Left ventricle myocardium superior (tissue), 1 donor: ENCODE results near the gene AEBP2. TPM values are rescaled to one million over a fixed set of nuclear protein-coding genes. Genes with fewer than 3 reads are reported as not detected.
A peak's percentile ranks its signal among the peaks of the same experiment; 100 is the strongest.
"Not testable (repeated sequence)": the region's sequence is repeated elsewhere in the genome, so short reads cannot be mapped to it uniquely, and the experiment has no call there.

Experiments
- ATAC-seq: fragments of 200-7000 bp; cut with Tn5 transposase; one replicate; pipeline ENCODE4 v1.9.1; 2020; ENCODE audit warnings: mild to moderate bottlenecking, moderate library complexity
- DNase-seq: peaks from one replicate; pipeline ENCODE4 v3.0.0-alpha.2; 2020
- intact Hi-C: fragments of 100-400 bp; cut with micrococcal nuclease; formaldehyde crosslinking; loops from one replicate; pipeline ENCODE4 v1.11.0; 2022
- total RNA-seq: library from RNA; stranded (reverse); fragmentation: NEBNext Ultra II Directional; extraction: Animal tissue kit (Norgen Biotek cat#: 25700); gene quantifications from one replicate; pipeline ENCODE4 v1.2.1, GENCODE V29; 2021
- donor health status: DM: no; HTN: yes; CAD: no; lungs with severe emphysema.

The AEBP2 gene
- total RNA-seq, 1 donor from 2014 or later: 28.5 TPM

DNA sequence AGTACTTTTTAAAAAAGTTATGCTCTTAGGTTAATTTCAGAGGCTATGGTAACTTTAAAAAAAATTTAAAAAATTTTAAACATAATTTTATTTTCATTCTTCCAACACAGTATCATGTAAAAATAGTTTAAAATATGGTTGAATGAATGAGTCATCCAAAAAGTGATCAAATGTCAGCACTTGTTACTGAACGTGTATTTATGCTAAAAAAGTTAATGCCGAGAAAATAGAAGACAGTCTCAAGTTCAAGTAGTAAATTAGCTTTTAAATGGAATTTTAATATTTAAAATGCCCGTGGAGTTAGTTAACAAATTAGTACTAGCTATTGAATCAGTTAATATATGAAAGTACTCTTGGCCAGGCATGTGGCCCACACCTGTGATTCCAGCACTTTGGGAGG is 4.8 kb downstream of the AEBP2 start:
- intact Hi-C loops: no loop called here
- DNase-seq (no peak), ATAC-seq (no peak)

GRCh38 chr12:19447386-19447785 is 8.1 kb downstream of the AEBP2 start:
- ATAC-seq: no peak
- intact Hi-C loops: no loop called here
- no peak for DNase-seq

DNA sequence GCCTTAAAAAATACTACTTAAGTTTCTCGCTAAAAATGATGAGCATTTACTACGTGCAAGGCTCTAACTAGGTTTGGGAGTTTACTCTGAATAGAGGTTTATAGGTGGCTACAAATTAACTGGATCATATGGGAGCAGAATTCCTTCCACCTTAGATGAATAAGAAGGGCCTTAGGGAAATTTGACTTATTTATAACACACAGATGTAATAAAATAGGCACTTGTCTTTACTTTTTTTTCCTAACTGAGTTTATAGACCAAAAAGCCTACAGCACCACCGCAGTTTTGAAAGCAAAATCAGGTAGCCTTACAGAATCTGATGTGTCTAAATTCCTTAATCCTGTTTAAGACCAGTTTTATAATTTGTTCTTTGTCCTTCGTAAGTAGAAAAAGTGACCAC is 10.5 kb downstream of the AEBP2 start:
- ATAC-seq: no peak
- intact Hi-C loops: no loop called here
- DNase-seq: no peak

DNA sequence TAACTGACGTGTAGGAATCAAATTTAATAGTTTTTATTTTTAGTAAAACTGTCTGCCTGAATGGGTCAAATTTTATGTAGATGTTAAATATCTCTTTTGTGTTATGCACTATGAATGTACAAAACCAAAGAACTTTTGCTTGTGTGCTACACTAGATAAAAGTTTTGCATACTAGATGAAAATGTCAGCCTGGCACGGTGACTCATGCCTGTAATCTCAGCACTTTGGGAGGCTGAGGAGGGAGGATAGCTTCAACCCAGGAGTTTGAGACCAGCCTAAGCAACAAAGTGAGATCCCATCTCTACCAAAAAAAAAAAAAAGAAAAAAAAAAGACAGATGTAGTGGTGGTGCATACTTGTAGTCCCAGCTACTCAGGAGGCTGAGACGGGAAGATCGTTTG is 11.1 kb downstream of the AEBP2 start:
- intact Hi-C loops: no loop called here
- DNase-seq: no peak
- no peak for ATAC-seq

DNA sequence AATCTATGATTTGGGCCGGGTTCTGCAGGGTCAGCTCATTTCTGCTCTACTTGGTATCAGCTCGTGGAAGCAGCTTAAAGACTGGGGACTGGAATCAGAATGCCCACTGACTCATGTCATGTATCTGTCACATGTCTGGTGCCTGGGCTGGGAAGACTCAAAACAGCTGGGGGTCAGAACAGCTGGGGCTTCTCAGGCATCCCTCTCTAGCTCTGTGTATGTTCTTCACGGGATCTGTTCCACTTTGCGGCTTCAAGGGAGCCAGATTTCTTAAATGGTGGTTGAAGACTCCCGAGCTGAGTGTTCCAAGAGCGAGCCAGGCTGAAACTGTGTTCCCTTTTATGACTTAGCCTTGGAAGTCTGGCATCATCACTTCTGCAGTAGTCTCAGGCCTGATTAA is 11.9 kb downstream of the AEBP2 start:
- ATAC-seq (peak; percentile 56), DNase-seq (no peak)
- intact Hi-C loops: no loop called here

GRCh38 chr12:19453961-19454360 is 14.7 kb downstream of the AEBP2 start:
- no peak for DNase-seq
- no peak for ATAC-seq
- intact Hi-C loops: no loop called here

GRCh38 chr12:19454837-19455236 is 15.5 kb downstream of the AEBP2 start:
- no peak for ATAC-seq
- no peak for DNase-seq
- intact Hi-C loops: no loop called here

- ATAC-seq (peak; percentile 86), DNase-seq (peak; percentile 71)
- intact Hi-C loops: no loop called here
Measured at GRCh38 chr12:19456176-19456575, 16.9 kb downstream of the AEBP2 start.

- DNase-seq (no peak), ATAC-seq (no peak)
- intact Hi-C loops: no loop called here
Measured at GRCh38 chr12:19457561-19457960, 18.3 kb downstream of the AEBP2 start.

DNA sequence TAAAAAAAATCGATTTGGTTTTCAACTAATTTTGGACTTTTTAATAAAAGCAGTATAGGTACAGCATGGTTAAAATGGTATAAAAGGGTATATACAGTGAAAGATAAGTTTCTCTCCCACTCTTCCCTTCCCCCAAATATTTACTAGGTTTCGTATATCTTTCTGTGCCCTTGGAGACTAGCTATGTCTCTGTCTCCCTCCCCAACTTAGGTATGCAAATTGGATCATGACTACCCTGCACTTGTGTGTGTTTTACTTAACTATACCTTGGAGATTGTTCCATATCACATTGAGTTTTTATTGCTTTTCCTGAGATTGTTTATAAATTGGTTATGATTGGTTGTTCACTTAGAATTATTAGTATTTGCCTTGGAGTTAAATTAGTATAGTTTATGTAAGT is 19.4 kb downstream of the AEBP2 start:
- no peak for DNase-seq
- intact Hi-C loops: no loop called here
- no peak for ATAC-seq

DNA sequence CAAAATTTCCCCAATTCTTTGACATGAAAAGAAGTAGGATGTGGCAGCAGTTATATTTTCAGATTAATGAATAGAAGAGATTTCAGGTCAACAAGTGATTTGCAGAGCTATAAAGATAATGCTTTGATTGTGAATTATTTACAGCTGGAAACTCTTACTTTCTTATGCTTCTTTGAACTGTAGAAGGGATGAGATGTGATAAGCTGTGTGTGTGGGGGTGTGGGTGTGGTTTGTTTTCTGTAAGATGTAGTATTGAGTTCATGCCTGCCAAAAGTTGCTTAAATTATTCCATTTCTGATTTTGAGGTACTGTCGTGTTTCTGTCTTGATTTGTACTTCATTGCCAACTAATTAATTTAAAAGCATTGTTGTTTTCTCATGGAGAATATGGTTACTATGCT is 22.7 kb downstream of the AEBP2 start:
- no peak for ATAC-seq
- no peak for DNase-seq
- intact Hi-C loops: no loop called here

- ATAC-seq (no peak), DNase-seq (no peak)
- intact Hi-C loops: no loop called here
Measured at GRCh38 chr12:19462406-19462805, 23.1 kb downstream of the AEBP2 start.

DNA sequence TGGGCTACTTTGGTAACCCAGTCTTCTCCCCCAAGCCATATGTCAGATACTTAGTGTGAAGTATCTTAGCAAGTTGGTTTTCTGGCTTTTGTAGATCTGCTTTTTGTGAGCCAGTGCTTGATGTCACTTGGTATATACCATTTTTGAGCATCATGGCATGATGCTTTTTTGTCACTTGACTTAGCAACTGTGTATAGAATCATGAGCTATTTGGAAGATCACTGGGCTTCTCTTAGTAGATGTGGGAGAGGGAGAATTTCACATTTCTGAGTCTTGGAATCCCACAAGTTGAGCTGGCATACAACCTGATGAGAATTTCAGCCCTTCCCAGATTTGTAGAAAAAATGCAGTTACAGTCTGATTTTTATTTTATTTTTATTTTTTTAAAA is 24.9 kb downstream of the AEBP2 start:
- ATAC-seq (no peak), DNase-seq (no peak)
- intact Hi-C loops: no loop called here

- DNase-seq: no peak
- intact Hi-C loops: no loop called here
- ATAC-seq: no peak
Measured at GRCh38 chr12:19465711-19466110, 26.4 kb downstream of the AEBP2 start.

GRCh38 chr12:19474147-19474546 is 34.9 kb downstream of the AEBP2 start:
- intact Hi-C loops: no loop called here
- DNase-seq: no peak
- ATAC-seq: no peak

- ATAC-seq, intact Hi-C loops: not testable (repeated sequence)
Measured at GRCh38 chr12:19475884-19476505, 36.7 kb downstream of the AEBP2 start.

DNA sequence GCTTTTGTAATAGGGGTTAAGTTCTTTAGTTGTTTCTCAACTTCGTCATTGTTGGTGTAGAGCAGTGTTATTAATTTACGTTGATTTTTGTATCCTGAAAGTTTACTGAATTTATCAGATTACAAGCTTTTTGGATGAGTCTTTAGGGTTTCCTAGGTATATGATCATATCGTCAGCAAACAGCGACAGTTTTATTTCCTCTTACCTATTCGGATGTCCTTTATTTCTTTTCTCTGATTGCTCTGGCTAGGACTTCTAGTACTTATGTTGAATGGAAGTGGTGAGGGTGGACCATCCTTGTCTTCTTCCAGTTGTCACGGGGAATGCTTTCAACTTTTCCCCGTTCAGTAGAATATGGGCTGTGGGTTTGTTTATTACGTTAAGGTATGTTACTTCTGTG is 37.8 kb downstream of the AEBP2 start:
- ATAC-seq (no peak), DNase-seq (no peak)
- intact Hi-C loops: no loop called here

More at GRCh38 chr12:19475884-19476505, 36.7 kb downstream of the AEBP2 start:
- not testable (repeated sequence) for DNase-seq

- intact Hi-C loops: no loop called here
- DNase-seq (no peak), ATAC-seq (no peak)
Measured at GRCh38 chr12:19480459-19480858, 41.2 kb downstream of the AEBP2 start.

DNA sequence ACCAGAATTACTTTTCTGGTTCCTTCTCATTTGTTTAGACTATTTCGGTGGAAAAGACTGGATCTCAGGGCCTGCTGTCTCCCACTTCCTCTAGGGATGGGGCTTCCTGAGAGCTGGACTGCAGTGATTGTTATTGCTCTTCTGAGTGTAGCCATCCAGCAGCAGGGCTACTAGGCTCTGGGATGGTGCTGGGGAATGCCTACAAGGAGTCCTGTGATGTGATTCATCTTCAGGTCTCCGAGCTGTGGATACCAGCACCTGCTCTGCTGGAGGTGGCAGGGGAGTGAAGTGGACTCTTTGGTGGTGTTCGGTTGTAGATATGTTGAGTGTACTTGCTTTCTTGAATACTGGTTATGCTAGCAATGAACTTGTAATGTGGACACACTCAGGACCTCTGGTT is 42.7 kb downstream of the AEBP2 start:
- intact Hi-C loops: no loop called here
- no peak for DNase-seq
- no peak for ATAC-seq

DNA sequence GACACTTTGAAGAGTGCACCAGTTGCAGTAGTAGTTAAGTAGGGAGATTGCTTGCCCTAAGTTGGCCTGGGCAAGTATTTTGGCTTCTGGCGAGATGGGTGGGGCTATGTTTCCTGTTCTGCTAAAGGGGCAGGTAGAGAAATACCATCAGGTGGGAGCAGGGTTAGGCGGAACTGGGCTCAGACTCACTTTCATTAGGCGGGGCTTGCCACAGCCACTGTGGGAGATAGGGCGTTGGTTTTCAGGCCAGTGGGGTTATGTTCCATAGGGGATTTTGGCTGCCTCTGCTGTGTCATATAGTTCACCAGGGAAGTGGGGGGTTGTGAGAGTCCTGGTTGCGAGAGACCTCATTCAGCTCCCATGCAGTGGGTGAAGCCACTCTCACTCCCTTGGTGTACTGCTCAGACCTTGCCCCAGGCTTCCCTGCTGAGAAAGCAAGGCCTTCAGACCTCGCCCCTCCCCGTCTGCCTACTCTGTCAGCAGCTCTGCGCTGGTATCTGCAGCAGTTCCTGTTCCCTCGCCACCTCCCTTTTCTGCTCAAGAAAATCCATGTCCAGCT is 43.3 kb downstream of the AEBP2 start:
- peak; percentile 63 for ATAC-seq
- intact Hi-C loops: no loop called here
- peak; percentile 53 for DNase-seq

- intact Hi-C loops: no loop called here
- ATAC-seq (no peak), DNase-seq (no peak)
Measured at GRCh38 chr12:19483727-19484126, 44.4 kb downstream of the AEBP2 start.

DNA sequence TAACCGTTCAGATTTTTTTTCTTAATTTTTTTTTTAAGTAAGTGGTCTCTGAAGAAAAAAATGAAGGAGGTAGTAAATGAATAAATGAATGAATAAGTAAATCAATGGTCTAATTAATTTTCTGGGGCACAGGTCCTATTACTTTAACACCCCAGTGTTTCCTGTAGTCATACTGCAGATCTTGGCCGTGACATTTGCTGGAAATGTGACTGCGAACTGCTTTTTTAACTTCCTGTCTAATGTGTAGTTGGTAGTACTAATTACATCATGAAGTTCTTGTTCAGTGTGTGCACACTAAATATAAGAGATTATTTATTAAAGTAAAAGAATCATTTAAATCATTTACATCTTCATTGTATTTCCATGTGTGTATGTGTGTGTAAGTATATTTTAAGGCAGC is 45.4 kb downstream of the AEBP2 start:
- DNase-seq (no peak), ATAC-seq (no peak)
- intact Hi-C loops: no loop called here
